Measurements from ENCODE around the gene BPHL.
A peak's percentile ranks its signal among the peaks of the same experiment; 100 is the strongest.
"Not testable (repeated sequence)": the region's sequence is repeated elsewhere in the genome, so short reads cannot be mapped to it uniquely, and the experiment has no call there.

BPHL gene

DNA sequence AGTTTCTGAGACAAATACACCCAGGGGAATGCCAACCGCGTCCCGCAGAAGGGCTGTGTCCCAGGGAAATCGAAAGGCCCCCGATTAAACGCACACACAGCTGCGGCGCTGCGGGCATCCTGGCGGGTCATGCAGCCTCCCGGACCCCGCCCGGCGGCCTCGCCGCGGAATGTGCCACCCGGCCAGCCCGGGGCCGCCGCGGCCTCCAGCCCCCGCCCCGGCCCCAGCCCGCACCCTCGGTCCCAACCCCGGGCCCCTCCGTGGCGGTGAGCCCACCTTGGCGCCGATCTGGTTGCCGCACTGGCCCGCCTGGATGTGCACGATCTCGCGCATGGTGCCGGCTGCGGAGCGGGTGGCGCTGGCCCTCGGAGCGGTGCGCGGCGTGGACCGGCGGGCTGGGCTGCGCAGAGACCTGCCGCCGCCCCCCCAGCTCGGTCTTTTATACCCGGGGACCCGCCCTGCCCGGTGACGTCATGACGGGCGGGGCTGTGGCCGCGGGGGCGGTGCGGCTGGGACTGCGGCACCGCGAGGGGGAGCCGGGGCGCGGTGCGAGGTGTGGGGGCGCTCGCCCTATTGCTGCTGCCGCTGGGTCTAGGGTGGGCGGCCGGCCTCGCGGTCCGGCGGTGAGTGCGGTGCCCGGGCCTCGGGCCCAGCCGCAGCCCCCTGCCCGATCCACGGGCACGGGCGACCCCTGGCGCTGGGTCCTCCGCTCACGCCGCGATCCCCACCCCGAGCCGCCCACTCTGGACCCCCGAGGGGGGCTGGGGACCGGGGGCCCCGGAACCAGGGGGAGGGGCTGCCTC lies 38.8 kb downstream of the BPHL start, which contains the start of gene TUBB2A:
TUBB2A (minus strand) TSS at position 414 of the 803 bp plus-strand sequence; CDS start at position 333, 81 bp downstream.
- peak; percentile 84 for DNase-seq

GRCh38 chr6:3159805-3160781 lies 41.6 kb downstream of the BPHL start:
- DNase-seq, result peak; percentile 73

DNA sequence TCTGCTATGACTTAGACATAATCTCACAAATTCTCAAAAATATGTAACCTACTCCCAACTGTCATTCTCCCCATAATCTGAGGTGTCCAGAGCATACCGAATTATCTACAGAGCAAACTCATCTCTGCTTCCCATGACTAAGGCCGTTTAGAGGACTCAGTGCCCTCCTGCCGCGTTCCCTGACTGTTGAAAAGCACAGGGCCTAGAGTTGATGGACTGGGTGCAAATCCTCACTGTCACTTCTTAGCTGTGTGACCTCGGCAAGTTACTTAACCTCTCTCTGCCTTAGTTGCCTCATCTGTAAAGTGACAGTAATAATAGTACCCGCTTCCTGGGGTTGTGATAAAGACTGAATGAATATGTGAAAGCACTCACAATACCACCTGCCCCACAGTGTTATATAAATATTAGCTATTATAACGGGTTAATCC lies 43.6 kb downstream of the BPHL start:
- no peak for DNase-seq

DNA sequence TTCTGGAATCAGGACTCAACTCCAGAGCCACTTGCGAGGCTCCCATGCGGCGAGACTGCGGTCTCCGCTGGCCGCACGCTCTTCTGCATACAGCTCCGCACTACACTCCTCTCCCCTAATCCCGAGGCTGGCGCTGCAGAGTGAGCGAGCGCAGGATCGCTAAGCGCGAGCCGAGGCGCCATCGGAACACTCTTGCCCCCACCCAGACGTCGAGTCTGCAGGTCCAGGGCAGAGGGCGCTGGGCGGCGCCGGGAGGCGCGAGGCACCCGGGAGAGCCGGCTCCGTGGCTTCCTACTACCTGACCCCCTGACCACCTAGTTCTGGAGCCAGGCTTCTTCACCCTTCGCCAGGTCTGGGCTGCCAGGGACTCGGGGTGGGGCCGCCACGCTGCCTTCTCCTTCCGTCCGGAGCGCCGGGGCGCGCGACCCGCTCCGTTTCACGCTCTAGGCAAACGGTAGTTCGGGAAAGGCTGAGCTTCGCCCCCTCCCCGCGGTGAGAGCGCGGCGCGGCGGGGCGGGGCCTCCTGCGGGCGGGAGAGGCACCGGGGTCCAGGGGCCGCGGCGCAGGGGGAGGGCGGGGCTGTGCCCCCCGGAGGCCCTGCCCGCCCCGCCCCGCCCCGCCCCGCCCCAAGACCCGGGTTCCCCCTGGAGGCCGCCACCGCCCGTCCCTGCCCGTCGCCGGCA lies 44.2 kb downstream of the BPHL start:
- DNase-seq, result peak; percentile 75

DNA sequence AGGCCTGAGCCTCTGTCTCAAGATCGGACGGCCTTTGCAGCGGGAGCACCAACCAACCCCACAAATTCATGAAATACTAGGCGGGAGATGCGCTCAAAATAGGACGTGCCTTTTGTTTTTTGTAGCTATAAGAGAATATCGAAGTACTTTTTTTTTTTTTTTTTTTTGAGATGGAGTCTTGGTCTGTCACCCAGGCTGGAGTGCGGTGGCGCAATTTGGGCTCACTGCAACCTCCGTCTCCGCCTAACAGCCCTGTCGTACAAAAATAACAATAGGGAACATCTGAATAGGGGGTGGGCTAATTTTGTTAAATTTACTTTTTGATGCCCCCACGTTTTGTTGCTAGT lies 44.7 kb downstream of the BPHL start:
- DNase-seq, result no peak

DNA sequence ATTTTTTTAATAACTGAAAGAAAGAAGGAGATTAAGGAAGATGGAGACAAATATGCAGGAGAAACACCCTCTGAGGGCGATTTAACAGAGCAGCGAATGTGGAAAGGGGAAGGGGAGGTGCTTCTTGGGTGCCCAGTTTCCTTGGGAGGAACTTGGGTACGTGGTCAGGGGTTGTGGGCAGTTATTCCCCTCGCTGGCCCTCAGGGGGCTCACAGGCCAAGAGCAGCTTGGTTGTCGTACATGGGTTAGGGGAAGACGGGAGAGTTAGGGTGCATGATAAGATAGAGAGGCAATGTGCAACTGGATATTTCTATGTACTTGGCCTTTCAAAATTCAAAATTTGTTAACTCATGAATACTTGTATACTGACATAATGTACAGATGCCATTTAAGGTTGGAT lies 45.9 kb downstream of the BPHL start:
- DNase-seq, result no peak

DNA sequence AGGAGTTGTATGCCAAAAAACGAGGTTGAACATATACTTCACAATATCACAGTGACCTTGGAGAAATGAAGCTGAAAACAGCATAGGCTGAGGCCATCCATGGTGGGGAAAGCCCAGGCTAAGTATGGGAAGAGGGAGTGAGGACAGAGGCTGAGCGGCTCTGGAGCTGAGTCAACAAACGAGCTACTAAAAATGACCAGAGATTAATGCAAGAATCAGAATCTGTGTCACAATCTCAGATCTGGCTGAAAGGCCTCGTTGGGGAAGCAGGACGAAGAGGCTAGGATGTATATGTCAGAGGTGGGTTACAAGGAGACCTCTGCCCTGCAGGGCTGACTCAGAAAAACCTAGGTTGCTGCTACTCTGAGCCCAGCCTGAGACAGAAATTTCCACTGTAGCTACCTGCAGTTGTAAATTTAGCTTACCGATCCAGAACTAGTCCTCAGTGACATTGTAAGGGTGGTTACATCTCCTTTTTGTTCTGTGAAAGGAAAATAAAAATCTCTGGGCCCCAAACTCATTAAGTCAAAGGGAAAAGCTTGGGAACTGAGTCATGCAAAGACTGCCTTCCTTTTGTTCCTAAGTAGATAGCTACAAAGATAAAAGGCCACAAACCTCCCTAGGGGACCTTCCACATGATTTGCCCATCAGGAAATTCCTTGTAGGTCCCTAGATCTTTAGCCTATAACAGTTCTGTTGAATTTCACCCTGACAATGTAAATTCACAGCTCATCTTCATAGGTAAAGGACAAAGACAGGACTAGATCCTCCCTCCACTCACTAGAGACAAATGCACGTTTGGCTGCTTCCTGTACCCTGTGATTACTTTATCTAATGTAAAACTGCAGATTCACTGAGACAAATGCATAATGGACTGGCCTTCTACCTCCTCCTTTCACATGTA lies 47.4 kb downstream of the BPHL start:
- no peak for DNase-seq

DNA sequence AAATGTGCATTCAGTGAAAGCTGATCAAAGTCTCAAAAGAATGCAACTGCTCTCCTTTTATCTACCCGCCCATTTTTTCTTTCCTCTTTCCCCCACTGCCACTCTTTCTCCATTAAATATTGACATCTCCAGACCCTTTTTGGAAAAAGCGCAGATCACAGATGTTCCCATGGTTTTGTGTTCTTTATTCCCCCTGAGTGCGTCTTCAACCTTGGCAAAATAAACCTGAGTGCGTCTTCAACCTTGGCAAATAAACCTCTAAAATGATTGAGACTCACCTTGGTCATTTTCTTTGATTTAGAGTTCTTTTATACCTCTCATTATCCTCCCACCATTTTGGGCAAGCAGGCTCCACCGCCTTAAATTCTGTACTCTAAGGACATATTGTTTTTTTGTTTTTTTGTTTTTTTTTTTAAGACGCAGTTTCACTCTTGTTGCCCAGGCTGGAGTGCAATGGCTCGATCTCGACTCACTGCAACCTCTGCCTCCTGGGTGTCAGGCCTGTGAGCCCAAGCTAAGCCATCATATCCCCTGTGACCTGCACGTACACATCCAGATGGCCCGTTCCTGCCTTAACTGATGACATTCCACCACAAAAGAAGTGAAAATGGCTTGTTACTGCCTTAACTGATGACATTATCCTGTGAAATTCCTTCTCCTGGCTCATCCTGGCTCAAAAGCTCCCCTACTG lies 48.2 kb downstream of the BPHL start:
- not testable (repeated sequence) for DNase-seq

DNA sequence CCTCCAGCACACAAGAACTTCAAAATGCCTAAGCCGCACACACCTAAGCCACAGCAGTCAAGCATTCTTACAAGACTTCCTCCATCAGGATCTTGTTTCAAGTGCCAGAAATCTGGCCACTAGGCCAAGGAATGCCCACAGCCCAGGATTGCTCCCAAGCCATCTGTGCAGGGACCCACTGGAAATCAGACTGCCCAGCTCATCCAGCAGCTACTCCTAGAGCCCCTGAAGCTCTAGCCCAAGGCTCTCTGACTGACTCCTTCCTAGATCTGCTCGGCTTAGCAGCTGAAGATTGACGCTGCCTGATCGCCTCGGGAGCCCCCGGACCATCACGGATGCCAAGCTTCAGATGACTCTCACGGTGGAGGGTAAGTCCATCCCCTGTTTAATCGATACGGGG lies 49.5 kb downstream of the BPHL start:
- DNase-seq, result not testable (repeated sequence)

DNA sequence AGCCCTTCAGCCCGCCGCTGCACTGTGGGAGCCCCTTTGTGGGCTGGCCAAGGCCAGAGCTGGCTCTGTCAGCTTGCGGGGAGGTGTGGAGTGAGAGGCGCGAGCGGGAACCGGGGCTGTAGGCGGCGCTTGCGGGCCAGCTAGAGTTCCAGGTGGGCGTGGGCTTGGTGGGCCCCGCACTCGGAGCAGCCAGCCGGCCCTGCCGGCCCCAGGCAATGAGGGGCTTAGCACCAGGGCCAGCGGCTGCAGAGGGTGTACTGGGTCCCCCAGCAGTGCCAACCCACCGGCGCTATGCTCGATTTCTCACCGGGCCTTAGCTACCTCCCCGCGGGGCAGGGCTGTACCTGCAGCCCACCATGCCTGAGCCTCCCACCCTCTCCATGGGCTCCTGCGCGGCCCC lies 52.2 kb downstream of the BPHL start:
- not testable (repeated sequence) for DNase-seq

DNA sequence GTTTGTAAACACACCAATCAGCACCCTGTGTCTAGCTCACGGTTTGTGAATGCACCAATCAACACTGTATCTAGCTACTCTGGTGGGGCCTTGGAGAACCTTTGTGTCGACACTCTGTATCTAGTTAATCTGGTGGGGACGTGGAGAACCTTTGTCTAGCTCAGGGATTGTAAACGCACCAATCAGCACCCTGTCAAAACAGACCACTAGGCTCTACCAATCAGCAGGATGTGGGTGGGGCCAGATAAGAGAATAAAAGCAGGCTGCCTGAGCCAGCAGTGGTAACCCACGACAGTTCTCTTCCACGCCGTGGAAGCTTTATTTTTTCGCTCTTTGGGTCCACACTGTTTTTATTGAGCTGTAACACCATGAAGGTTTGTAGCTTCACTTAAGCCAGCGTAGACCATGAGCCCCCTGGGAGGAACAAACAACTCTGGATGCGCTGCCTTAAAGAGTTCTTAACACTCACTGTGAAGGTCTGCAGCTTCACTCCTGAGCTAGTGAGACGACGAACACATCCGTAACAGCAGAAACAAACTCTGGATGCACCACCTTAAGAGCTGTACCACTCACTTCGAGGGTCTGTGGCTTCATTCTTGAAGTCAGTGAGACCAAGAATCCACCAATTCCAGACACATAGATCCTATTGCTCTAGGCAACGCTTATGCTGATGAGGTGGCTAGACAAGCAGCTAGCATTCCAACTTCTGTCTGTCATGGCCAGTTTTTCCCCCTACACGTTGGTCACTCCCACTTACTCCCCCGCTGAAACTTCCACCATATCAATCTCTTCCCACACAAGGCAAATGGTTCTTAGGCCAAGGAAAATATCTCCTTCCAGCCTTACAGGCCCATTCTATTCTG lies 53.0 kb downstream of the BPHL start:
- not testable (repeated sequence) for DNase-seq

GRCh38 chr6:3172789-3173188 lies 54.3 kb downstream of the BPHL start:
- not testable (repeated sequence) for DNase-seq

DNA sequence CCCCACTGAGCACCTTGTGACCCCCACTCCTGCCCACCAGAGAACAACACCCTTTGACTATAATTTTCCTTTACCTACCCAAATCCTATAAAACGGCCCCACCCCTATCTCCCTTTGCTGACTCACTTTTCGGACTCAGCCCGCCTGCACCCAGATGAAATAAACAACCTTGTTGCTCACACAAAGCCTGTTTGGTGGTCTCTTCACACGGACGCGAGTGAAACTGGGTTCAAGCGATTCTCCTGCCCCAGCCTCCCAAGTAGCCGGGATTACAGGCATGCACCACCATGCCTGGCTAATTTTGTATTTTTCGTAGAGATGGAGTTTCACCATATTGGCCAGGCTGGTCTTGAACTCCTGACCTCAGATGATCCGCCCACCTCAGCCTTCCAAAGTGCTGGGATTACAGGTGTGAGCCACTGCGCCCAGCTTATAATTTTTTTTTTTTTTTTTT lies 55.2 kb downstream of the BPHL start:
- DNase-seq, result not testable (repeated sequence)

GRCh38 chr6:3175715-3176402 lies 57.3 kb downstream of the BPHL start:
- no peak for DNase-seq

GRCh38 chr6:3176562-3177355 lies 58.2 kb downstream of the BPHL start:
- DNase-seq, result peak; percentile 41

- DNase-seq, result not testable (repeated sequence)
Measured at GRCh38 chr6:3178666-3179065, 60.2 kb downstream of the BPHL start.

DNA sequence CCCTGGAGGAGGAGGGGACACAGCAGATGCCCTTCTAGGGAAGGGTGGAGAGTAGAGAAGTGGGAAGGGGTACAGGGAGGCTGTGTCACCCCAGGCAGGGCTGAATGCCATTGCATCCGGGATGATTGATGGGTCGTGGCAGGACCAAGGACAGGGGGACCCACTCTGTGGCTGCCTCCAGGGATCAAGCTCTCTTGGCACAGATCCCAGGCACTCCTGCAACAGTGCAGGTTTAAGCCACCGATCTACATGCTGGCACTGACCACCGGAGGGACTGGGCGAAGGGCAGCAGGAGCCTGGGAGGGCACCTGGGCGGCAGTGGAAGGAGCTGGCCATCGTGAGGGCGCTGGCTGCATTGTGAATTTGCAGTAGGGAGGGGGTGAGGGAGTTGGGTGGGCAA lies 61.4 kb downstream of the BPHL start:
- not testable (repeated sequence) for DNase-seq

DNA sequence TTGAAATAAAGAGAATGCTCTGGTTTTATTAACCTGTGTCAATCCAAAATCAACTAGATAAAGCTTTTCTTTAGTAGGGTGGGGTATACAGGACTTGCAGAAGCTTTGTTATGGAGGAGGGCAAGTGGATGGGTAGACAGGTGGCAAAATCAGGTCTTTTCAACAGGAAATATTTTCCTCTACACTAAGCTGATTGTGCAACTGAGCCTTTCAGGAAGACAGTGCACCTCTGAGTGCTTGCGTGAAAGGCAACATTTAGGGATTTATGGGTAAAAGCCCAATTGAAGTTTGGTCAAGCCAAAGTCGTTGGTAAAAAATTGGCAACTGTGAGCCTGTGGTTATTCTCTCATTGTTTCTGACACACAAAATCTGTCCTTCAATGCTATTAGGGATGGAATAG lies 62.6 kb downstream of the BPHL start:
- DNase-seq, result no peak

DNA sequence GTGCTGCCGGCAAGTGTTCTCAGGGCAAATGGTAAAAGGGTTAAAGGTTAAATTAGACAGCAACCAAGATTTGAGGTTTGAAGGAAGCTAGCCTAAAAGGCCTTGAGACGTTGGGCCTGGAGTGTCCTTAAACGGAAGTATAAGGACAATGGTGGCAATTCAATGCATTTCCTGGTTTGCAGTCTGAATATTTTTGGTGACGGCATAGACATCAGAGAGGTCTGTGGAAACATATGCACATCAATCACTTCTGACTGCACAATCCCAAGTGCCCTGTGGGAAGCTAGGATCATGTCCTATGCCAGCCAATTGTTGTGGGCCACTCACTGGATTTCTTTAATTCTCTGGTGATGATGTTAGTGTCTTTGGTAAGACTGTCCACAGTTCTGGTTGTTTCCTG lies 64.6 kb downstream of the BPHL start:
- no peak for DNase-seq
